ENCODE results near the gene ZCCHC17.
"Not testable (repeated sequence)": the region's sequence is repeated elsewhere in the genome, so short reads cannot be mapped to it uniquely, and the experiment has no call there.

ZCCHC17 gene

DNA sequence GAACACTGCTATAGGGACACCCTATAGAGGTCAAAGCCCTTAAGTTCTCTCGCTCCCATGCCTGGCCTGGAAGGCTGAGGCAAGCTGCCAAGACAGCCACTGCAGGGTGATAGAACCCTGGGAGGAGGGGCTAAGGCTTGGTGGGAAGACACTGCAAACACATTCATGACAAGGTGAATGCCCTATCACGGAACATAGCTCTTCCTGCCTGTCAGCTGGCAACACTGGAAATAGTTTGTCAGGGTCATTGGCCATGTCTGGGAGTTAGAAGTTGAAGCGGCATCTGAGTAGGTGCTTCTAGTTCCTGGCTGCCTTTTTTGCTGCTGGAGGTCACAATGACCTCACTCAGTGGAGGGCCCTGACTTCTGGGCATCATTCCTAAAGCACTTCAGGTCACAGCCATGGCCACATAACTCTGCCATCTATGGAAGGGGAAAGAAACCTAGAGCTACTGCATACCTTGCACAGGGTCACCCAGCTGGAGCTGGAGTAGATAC is 71.8 kb downstream of the ZCCHC17 start:
- no peak for DNase-seq (ENCODE audit: low read depth in 4 of 4, low spot score in 1 of 4)

DNA sequence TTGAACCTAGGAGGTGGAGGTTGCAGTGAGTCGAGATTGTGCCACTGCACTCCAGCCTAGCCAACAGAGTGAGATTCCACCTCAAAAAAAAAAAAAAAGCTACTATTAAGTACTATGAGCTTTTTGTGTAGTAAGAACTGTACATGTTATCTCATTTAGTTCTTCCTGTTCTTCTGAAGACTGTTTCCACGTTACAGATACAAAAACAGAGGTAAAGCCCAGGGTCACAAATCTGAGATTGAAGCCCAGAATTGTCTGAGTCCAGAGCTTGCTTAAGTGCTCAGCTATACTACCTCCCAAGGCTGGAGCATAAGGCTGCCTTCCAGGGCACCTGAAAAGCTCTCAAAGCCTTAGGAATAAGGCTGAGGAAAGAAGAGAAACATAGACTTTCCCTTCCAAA is 73.2 kb downstream of the ZCCHC17 start:
- DNase-seq (ENCODE audit: low read depth in 4 of 4, low spot score in 1 of 4): no peak

DNA sequence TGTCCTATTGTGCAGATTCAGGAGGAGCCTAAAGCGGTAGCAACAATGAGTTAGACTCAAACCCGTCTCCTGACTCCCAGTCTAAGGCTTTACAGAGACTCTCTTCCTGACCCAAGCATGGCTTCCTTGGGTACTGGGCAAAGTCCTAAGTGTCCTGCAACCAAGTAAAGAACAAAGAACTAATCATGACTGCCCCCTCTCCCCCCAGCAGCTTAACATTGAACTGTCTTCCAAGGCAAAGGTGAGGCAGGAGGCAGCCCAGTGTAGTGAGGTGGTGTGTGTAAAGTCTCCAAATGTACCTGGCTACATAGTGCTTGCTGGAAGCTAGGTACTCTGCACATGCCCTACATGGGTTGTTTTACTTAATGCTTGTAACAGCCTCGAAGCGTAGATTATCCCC is 73.7 kb downstream of the ZCCHC17 start:
- DNase-seq (ENCODE audit: low read depth in 4 of 4, low spot score in 1 of 4): no peak

DNA sequence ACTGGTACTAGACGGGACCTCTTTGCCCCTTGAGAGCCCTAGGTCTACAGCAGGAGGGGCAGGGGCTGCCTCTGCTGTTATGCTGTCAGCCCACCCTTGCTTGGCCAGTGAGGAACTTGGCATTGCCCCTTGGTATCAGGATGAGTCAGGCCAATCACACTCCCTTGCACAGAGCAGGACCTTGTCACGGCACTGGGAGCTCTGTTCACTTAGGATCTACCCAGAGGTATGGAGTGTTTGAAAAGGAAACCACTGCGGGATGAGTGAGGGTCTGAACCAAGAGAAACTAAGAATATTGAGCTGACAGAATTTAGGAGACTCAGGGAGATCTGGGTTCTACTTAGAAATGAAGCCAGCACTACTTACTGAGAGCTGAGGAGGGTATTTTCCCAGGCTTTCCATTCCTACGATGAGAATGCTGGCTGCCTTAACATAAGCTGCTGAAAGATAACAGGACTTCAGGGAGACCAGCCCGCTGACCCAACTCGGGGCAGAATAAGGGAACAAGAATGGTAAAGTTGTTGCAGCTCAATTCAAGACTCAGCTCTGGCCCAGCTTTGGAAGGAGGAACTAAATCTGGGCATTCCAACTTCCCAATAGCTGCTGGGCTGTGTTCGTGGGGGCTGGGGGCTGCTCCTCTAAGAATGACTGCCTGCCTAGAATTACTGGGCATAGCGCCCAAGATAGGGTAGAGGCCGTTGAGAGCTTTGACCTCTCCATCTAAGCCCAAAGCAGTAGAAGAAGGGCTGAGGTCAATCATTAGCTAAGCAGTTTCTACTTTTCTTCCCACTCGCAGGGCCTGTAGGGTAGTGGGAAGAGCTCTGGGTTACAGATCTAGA is 74.5 kb downstream of the ZCCHC17 start:
- no peak for DNase-seq (ENCODE audit: low read depth in 4 of 4, low spot score in 1 of 4)

DNA sequence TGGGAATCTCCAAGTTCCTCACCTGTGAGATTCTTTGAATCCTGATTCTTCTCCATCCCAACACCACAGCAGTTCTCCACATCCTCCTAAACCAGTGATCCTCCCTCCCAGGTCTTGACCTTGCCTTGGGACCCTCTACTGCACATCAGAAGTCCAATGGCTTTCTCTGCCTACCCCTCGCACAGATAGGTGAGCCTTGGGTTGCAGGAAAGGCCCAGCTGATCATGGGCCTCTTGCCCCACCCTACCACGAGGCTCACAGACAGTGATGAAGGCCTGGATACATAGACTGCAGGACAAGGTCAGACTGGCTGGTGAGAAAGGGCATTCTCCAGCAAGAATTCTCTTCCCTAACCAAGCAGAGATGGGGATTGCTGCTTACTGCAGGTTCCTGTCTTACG is 75.2 kb downstream of the ZCCHC17 start:
- no peak for DNase-seq (ENCODE audit: low read depth in 4 of 4, low spot score in 1 of 4)

- DNase-seq (ENCODE audit: low read depth in 4 of 4, low spot score in 1 of 4): no peak
These were observed 75.9 kb downstream of the ZCCHC17 start for GRCh38 chr1:31372751-31373055.

- DNase-seq (ENCODE audit: low read depth in 4 of 4, low spot score in 1 of 4): peak in 1 of 4 experiments; percentile 5
These were observed 76.4 kb downstream of the ZCCHC17 start, which contains the start of gene FABP3 for GRCh38 chr1:31373056-31373896. TSS of gene FABP3 (minus strand) at chr1:31373076. CDS start at chr1:31373014, 62 bp downstream.

DNA sequence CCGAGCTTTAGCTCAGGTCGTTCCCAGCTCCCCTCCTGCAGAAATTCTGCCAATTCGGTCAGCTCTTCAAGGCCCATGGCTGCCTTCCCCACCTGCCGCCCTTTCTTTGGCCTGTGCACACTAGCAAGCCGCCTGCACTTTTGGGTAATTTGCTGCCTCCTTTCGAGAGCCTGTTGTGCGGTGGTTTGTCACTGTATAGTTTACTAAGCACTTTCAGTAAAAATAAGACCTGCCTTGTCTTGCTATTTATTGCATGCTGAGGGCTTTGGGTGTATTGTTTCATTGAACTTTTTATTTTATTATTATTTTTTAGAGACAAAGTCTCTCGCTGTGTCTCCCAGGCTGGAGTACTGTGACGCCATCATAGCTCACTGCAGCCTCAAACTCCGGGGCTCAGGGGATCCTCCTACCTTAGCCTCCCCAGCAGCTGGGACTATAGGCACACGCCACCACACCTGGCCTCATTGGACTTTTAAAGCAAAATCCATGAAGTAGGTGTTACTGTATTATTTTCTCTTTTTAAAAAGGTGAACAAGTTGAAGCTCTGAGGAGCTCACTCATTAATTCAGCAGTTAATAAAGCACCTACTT is 77.2 kb downstream of the ZCCHC17 start:
- no peak for DNase-seq (ENCODE audit: low read depth in 4 of 4, low spot score in 1 of 4)

DNA sequence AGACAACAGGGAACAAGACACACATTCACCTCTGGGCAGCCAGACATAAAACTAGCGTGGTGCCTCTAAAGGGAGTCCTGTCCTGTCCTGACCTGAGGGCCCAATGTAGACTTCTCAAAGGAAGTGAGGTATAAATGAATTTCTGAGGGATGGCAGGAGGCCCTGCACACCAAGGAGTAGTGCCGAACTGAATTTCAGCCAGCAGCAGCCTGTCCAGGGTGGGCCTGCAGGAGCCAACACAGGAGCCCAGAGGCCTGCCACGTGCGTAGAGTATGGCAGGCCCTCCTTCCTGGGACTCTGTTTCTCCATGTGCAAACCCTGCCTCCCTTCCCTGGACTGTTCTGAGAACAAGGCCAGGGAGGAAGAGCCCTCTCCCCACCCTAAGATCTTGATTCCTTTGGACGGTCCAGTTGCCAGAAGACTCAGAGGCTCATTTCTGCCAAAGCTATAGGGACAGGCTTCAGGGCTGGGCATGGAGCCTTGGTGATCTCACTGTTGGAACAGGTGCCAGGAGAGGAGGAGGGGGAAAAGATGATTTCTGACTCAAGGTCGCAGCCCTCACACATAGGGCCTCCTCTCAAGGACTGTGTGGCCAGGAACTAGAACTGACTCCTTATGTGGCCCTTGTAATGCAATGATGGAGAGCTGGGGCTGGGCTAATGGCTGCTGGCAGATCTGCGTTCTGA is 77.8 kb downstream of the ZCCHC17 start:
- no peak for DNase-seq (ENCODE audit: low read depth in 4 of 4, low spot score in 1 of 4)

DNA sequence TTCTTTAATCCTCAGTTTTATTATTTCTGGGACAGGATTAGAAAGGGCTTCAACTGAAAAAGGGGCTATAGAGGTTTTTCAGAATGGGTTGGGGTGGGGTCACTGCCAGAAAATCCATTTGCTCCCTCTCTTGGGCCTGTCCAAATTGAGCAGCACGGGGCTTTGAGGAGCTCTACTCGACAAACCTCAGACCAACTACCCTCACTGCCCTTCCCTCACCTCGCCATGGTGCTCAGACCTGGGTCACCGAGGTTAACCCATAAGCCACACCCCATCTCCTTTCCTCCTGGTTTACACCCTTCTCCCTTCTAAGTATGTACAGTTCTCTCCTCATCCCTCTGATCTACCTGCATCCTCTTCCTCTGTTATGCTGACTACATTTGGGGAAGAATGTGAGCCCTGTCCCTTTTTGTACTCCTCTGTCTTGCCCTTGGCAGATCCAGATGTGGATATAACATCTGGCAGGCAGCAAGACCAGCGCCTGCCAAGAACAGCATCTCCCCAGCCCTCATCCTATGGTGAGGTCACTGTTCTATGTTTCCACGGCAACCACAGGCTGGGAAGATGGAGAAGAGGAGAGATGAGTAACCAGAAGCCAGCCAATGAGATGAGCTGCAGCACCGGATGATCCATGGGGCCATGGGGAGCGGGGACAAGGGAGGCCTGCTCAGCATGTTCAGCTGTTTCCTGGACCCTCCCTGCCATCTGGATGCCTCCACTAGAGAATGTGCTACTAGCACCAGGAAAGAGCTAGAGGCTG is 79.7 kb downstream of the ZCCHC17 start:
- no peak for DNase-seq (ENCODE audit: low read depth in 4 of 4, low spot score in 1 of 4)

GRCh38 chr1:31377364-31377863 is 80.6 kb downstream of the ZCCHC17 start:
- DNase-seq (ENCODE audit: low read depth in 4 of 4, low spot score in 1 of 4): no peak

DNA sequence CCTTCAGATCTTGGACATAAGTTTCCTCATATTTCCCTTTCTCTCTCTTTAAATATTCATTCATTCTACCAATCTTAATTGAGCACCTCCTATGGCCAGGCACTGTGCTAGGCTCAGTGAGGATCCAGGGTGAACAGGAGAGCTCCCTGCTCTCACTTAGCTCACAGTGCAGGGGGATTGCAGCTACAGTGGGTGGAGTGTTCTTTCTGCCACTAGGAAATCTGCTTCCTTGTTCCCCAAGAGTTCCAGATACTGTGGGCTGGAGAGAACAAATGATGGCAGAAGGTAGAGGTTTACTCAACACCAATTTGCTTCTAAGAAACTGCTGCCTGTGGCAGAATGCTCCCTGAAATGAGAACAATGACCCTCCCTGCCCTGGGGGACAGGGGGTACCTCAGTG is 81.2 kb downstream of the ZCCHC17 start:
- no peak for DNase-seq (ENCODE audit: low read depth in 4 of 4, low spot score in 1 of 4)

DNA sequence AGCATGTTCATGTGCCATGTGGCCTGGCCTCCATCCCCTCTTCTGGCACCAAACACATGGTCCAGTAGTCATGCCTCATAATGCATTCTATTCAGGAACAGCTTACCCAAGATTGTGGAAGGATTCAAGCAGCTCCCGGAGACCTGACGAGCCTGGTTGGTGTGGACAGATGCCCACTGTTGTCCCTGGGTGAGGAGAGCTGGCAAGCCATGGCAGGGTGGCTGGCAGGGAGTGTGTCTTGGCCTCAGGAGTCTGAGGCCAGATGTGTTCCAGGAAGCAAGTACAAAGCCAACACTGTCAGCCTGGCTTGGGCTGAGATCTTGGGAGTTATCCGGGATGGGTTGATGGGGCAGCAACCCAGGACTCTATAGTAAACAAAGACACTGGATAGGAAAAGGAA is 83.3 kb downstream of the ZCCHC17 start:
- DNase-seq (ENCODE audit: low read depth in 4 of 4, low spot score in 1 of 4): no peak

DNA sequence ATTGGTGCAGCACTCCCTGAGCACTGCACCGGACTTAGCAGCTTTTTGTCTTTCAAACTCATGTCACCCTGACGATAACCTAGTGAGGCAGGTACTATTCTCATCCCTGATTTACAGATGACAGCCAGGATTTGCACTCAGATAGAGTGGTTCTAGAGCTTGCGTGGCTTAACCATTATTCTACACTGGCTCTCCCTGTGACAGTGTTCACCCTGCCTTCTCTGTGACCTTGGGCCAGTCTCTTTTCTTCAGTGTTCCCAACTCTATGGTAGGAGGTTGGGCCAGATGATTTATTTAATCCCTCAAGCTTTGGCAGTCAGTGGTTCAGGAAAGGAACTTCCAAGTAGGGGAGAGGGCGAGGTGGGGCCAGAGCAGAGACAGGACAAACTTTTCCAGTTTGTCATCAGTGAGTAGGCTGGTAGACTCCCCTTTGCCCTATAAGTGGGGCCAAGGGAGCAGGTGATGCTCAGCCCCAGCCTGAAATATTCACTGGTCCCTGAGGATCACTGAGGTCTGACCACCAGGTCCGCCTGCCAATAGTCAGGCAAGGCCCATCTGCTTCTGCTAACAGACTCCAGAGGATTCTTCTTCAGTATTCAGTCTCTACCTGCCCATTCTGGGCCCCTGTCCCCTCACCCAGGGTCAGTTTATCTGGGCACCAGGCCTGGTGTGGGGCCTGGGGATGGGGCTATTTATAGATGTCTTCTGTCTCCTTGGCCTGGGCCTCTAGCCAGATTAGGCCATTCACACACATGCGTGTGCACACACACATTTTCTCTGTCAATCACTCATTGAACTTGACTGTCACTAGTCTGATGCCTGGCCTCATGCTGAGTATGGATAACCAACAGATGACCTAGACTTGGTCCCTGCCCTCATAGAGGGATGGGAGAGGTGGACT is 84.8 kb downstream of the ZCCHC17 start:
- DNase-seq (ENCODE audit: low read depth in 4 of 4, low spot score in 1 of 4): no peak

- DNase-seq (ENCODE audit: low read depth in 4 of 4, low spot score in 1 of 4): no peak
These were observed 85.7 kb downstream of the ZCCHC17 start for GRCh38 chr1:31382379-31382989.

DNA sequence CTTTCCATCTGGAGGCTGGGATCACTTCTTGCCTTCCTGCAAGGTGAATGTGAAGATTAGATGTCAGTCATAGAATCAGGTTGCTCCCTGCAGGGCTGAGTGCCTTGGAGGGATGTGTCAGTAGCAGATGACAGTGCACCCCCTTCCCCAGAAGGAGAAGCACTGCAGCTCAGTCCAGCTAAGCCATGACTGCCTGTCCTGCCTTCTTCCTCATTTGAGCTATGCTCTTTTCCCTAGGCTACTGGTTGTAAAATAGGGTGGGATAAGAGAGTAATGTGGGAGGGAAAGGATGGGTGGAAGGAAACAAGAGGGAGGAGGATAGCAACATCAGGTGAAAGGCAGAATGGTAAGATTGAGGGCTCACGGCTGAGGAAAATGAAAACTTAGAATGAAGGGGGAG is 87.1 kb downstream of the ZCCHC17 start:
- no peak for DNase-seq (ENCODE audit: low read depth in 4 of 4, low spot score in 1 of 4)

- DNase-seq (ENCODE audit: low read depth in 4 of 4, low spot score in 1 of 4): not testable (repeated sequence)
These were observed 89.9 kb downstream of the ZCCHC17 start for GRCh38 chr1:31386576-31387243.

DNA sequence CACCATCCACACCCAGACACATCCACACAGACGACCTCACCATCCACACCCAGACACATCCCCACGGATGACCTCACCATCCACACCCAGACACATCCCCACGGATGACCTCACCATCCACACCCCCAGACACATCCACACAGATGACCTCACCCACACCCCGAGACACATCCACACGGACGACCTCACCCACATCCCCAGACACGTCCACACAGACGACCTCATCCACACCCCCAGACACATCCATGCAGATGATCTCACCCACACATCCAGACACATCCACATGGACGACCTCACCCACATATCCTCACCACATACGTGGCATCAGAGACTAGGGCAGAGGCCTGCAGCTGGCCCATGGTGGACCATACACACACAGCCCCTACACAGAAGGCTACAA is 90.8 kb downstream of the ZCCHC17 start:
- DNase-seq (ENCODE audit: low read depth in 4 of 4, low spot score in 1 of 4): no peak

Measured in stimulated activated CD4-positive, alpha-beta T cell treated with anti-CD3 and anti-CD28 coated beads, Interleukin-1b, Interleukin-23, amount 100 ng/mL, for 24 hours (primary cell).